ENCODE measurements around the gene DYNLT2B. TPM values are rescaled to one million over a fixed set of nuclear protein-coding genes. Genes with fewer than 3 reads are reported as not detected.
"Not testable (repeated sequence)": the region's sequence is repeated elsewhere in the genome, so short reads cannot be mapped to it uniquely, and the experiment has no call there.

DYNLT2B gene
- total and polyA plus RNA-seq, 2 donors (not counting 1 experiment from before 2014, with no cell fraction given), result 9.1 to 13.0 TPM

GRCh38 chr3:196348698-196349097, 30.7 kb upstream of the DYNLT2B start:
- no peaks in the 10 kb centered on the region for H3K79me2 ChIP-seq (ENCODE audit: control insufficient read depth, insufficient read depth, low read length)
- H3K27me3 ChIP-seq (ENCODE audit: control insufficient read depth, insufficient read depth, low read length), result no peaks in the 10 kb centered on the region
- H3K36me3 ChIP-seq (ENCODE audit: control insufficient read depth, insufficient read depth, low read length), result no peaks in the 10 kb centered on the region
- H2AFZ ChIP-seq (ENCODE audit: low read length), result no peak overlapping the region
- no peak overlapping the region for H3K4me3 ChIP-seq (replicated peaks in 1 of 4; ENCODE audit: control extremely low read depth in 1 of 4, insufficient read depth in 1 of 4, low read depth in 3 of 4, low read length in 4 of 4)
- H3K27ac ChIP-seq (ENCODE audit: insufficient read depth, low read length), result no peak overlapping the region
- H3K9me3 ChIP-seq (ENCODE audit: control insufficient read depth, insufficient read depth, low read depth, low read length), result no peaks in the 10 kb centered on the region
- no peak for TF ChIP-seq EZH2 (IDR thresholded peaks at IDR 0.05; ENCODE audit: low read length, missing control alignments)
- TF ChIP-seq CTCF (conservative IDR thresholded peaks at IDR 0.05 in 1 of 2, IDR thresholded peaks at IDR 0.05 in 1 of 2; ENCODE audit: low read depth in 1 of 2, low read length in 2 of 2), result no peak
- DNase-seq (ENCODE audit: low read depth in 2 of 2), result no peak
- H4K20me1 ChIP-seq (ENCODE audit: control insufficient read depth, extremely low read depth, insufficient read depth, low read length), result no peaks in the 10 kb centered on the region
- no peak overlapping the region for H3K4me2 ChIP-seq (ENCODE audit: extremely low read depth, insufficient read depth, low read length)
- H3K4me1 ChIP-seq (ENCODE audit: control insufficient read depth, extremely low read depth, insufficient read depth, low read length), result no peaks in the 10 kb centered on the region
- H3K9ac ChIP-seq (ENCODE audit: insufficient read depth, low read length), result no peak overlapping the region

- H3K36me3 ChIP-seq (ENCODE audit: control insufficient read depth, insufficient read depth, low read length), result no peaks in the 10 kb centered on the region
- H3K9me3 ChIP-seq (ENCODE audit: control insufficient read depth, insufficient read depth, low read depth, low read length), result no peaks in the 10 kb centered on the region
- no peak overlapping the region for H3K27ac ChIP-seq (ENCODE audit: insufficient read depth, low read length)
- no peak for DNase-seq (ENCODE audit: low read depth in 2 of 2)
- H3K27me3 ChIP-seq (ENCODE audit: control insufficient read depth, insufficient read depth, low read length), result no peaks in the 10 kb centered on the region
- no peak overlapping the region for H2AFZ ChIP-seq (ENCODE audit: low read length)
- H3K9ac ChIP-seq (ENCODE audit: insufficient read depth, low read length), result no peak overlapping the region
- H3K79me2 ChIP-seq (ENCODE audit: control insufficient read depth, insufficient read depth, low read length), result no peaks in the 10 kb centered on the region
- H3K4me2 ChIP-seq (ENCODE audit: extremely low read depth, insufficient read depth, low read length), result no peak overlapping the region
- no peak overlapping the region for H3K4me3 ChIP-seq (replicated peaks in 1 of 4; ENCODE audit: control extremely low read depth in 1 of 4, insufficient read depth in 1 of 4, low read depth in 3 of 4, low read length in 4 of 4)
- TF ChIP-seq CTCF (conservative IDR thresholded peaks at IDR 0.05 in 1 of 2, IDR thresholded peaks at IDR 0.05 in 1 of 2; ENCODE audit: low read depth in 1 of 2, low read length in 2 of 2), result no peak
- TF ChIP-seq EZH2 (IDR thresholded peaks at IDR 0.05; ENCODE audit: low read length, missing control alignments), result no peak
- no peaks in the 10 kb centered on the region for H3K4me1 ChIP-seq (ENCODE audit: control insufficient read depth, extremely low read depth, insufficient read depth, low read length)
- H4K20me1 ChIP-seq (ENCODE audit: control insufficient read depth, extremely low read depth, insufficient read depth, low read length), result no peaks in the 10 kb centered on the region
These were observed 26.6 kb upstream of the DYNLT2B start for GRCh38 chr3:196344663-196345062.

GRCh38 chr3:196343917-196344316, 25.9 kb upstream of the DYNLT2B start:
- not testable (repeated sequence) for H3K27ac ChIP-seq (ENCODE audit: insufficient read depth, low read length); H4K20me1 ChIP-seq (ENCODE audit: control insufficient read depth, extremely low read depth, insufficient read depth, low read length); H3K9ac ChIP-seq (ENCODE audit: insufficient read depth, low read length); H3K36me3 ChIP-seq (ENCODE audit: control insufficient read depth, insufficient read depth, low read length); H3K4me1 ChIP-seq (ENCODE audit: control insufficient read depth, extremely low read depth, insufficient read depth, low read length); H3K4me2 ChIP-seq (ENCODE audit: extremely low read depth, insufficient read depth, low read length); H3K9me3 ChIP-seq (ENCODE audit: control insufficient read depth, insufficient read depth, low read depth, low read length); H3K27me3 ChIP-seq (ENCODE audit: control insufficient read depth, insufficient read depth, low read length); DNase-seq (ENCODE audit: low read depth in 2 of 2); H3K4me3 ChIP-seq (replicated peaks in 1 of 4; ENCODE audit: control extremely low read depth in 1 of 4, insufficient read depth in 1 of 4, low read depth in 3 of 4, low read length in 4 of 4); H2AFZ ChIP-seq (ENCODE audit: low read length); H3K79me2 ChIP-seq (ENCODE audit: control insufficient read depth, insufficient read depth, low read length)
